ENCODE results near the gene ERICH6B. TPM values are rescaled to one million over a fixed set of nuclear protein-coding genes. Genes with fewer than 3 reads are reported as not detected.
"Not testable (repeated sequence)": the region's sequence is repeated elsewhere in the genome, so short reads cannot be mapped to it uniquely, and the experiment has no call there.

ERICH6B gene
- not detected in 2 replicates for polyA plus RNA-seq (2014; cell fraction: cytosol; rRNA removed)
- 0.12 TPM in 1 of 2 replicates, not detected in the other for polyA plus RNA-seq (2014; cell fraction: nucleus; rRNA removed)

DNA sequence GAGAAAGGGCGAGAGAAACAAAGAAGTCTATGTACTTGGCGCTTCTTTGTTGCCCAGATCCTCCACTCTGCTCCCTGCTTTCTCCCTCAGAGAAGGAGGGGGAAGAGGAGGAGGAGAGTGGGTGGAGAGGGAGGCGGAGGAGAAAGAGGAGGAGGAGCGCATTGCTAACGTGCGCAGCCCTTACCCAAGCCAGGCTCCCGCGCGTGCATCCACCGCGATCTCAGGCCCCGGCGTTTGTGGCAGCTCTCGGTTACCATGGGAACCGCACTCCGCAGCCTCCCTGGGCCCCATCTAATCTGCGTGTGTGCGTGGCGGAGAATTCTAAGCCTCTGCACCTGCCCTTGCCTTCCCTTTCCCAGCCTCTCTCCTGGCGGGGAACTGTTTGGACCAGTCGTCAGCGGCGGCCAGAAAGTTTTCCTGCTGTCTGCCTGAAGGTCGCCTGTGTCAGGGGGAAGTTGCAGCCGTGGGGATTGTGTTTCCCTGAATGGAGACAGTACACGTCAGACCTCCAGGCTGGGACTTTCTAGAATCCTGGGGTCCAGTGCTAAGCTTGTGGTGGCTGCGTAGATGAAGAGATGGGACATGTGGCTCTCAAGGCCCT, at the start of gene ERICH6B:
TSS of gene ERICH6B (minus strand) at position 239 of the 601 bp plus-strand sequence. CDS start 18,734 bp downstream, outside the sequence.
- peak; percentile 95 for DNase-seq (ENCODE audit: low spot score)

- not testable (repeated sequence) for DNase-seq (ENCODE audit: low spot score)
These were observed 47.4 kb upstream of the ERICH6B start for GRCh38 chr13:45662903-45663302.

DNA sequence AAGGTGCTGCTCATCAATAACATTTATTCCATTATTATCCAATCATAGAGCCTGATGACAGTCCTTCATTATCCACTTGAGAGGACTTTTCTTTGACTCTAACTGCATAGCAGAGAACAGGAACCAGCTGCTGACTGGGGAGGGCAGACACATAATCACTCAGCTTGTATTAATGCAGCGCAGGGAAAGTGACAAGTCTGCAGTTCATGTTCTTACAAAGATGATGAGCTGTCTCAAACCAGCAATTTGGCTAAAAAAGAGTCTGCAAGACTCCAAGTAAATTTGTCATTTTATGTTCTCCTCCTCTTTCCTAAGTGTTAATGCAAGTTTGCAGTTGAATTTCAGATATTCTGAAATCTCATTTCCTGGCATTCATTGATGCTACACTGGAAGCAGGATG, 46.6 kb upstream of the ERICH6B start:
- no peak for DNase-seq (ENCODE audit: low spot score)

DNA sequence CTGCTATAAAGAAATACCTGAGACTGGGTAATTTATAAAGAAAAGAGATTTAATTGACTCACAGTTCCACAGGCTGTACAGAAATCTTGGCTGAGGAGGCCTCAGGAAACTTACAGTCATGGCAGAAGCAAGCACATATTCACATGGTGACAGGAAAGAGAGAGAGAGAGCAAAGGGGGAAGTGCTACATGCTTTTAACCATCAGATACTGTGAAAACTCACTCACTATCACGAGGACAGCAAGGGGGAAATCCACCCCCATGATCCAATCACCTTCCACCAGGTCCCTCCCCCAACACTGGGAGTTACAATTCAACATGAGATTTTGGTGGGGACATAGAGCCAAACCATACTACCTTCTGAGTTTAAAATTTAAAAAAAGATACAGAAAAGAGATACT, 44.9 kb upstream of the ERICH6B start:
- DNase-seq (ENCODE audit: low spot score), result not testable (repeated sequence)

DNA sequence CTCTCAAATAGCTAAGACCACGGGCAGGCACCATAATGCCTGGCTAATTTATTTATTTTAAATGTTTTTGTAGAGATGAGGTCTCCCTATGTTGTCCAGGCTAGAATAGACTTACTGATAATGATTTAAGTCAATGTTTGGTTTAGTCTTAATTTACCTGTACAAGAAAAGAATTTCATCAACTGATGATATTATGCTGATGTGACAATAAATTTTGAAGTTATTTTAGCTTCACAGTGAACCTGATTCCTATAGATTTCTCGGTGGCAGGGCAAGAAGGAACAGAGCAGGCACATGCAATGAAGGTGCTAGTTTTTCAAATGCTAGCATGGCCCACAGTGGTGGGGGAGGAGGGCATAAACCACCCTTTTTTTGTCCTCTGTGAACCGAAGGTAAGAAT, 44.0 kb upstream of the ERICH6B start:
- no peak for DNase-seq (ENCODE audit: low spot score)

- no peak for DNase-seq (ENCODE audit: low spot score)
These were observed 43.2 kb upstream of the ERICH6B start for GRCh38 chr13:45658586-45659235.

GRCh38 chr13:45654633-45655349, 39.3 kb upstream of the ERICH6B start:
- no peak for DNase-seq (ENCODE audit: low spot score)

GRCh38 chr13:45645263-45645662, 29.7 kb upstream of the ERICH6B start:
- DNase-seq (ENCODE audit: low spot score), result not testable (repeated sequence)

DNA sequence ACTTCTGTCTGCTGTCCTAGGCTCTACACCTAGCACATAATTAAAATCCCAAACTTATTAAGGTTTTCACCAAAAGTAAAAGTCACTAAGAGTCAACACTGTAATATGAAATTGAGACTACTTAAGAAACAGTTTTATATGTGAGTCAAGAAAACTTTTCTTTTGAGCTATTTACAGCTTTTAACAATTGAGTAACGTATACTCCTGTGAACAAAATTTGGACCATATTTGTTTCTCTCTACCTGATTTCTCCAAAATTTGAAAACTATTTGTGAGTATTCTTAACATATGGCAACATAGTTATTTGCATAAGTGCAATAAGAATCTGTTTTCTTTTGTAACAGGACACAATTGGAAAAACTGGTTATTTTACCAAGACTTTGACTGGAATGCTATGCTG, 26.6 kb upstream of the ERICH6B start:
- not testable (repeated sequence) for DNase-seq (ENCODE audit: low spot score)

DNA sequence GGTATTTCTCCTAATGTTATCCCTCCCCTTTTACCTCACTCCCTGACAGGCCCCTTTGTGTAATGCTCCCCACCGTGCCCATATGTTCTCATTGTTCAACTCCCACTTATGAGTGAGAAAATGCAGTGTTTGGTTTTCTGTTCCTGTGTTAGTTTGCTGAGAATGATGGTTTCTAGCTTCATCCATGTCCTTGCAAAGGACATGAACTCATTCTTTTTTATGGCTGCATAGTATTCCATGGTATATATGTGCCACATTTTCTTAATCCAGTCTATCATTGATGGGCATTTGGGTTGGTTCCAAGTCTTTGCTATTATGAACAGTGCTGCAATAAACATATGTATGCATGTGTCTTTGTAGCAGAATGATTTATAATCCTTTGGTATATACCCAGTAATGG, 19.8 kb upstream of the ERICH6B start:
- DNase-seq (ENCODE audit: low spot score), result not testable (repeated sequence)

GRCh38 chr13:45630791-45631190, 15.3 kb upstream of the ERICH6B start:
- no peak for DNase-seq (ENCODE audit: low spot score)

GRCh38 chr13:45629940-45630339, 14.4 kb upstream of the ERICH6B start:
- DNase-seq (ENCODE audit: low spot score), result no peak

- no peak for DNase-seq (ENCODE audit: low spot score)
These were observed 12.6 kb upstream of the ERICH6B start for GRCh38 chr13:45628094-45628493.

GRCh38 chr13:45627656-45628055, 12.1 kb upstream of the ERICH6B start:
- no peak for DNase-seq (ENCODE audit: low spot score)

- peak; percentile 68 for DNase-seq (ENCODE audit: low spot score)
These were observed 11.3 kb upstream of the ERICH6B start for GRCh38 chr13:45626731-45627374.

- peak; percentile 44 for DNase-seq (ENCODE audit: low spot score)
These were observed 8.1 kb upstream of the ERICH6B start for GRCh38 chr13:45623516-45624090.

- no peak for DNase-seq (ENCODE audit: low spot score)
These were observed 6.4 kb upstream of the ERICH6B start for GRCh38 chr13:45621950-45622349.

DNA sequence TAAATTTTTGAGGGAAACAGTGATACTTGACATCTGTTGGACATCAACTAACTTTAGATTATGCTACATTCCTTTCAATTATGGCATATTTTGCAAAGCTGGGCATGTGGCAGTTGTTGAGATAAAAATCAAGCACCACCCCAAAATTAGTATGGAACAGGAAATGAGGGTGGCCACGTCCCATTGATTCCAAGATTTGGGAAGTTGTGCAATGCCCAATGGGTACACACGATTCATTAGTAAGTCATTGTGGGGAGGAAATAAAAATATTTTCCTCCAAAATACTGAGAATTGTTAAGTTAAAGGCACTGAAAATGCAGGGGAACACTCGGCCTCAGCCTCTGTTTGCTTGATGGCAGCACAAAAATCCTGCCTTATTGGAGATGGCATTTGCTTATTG, 7.6 kb downstream of the ERICH6B start:
- DNase-seq (ENCODE audit: low spot score), result no peak

DNA sequence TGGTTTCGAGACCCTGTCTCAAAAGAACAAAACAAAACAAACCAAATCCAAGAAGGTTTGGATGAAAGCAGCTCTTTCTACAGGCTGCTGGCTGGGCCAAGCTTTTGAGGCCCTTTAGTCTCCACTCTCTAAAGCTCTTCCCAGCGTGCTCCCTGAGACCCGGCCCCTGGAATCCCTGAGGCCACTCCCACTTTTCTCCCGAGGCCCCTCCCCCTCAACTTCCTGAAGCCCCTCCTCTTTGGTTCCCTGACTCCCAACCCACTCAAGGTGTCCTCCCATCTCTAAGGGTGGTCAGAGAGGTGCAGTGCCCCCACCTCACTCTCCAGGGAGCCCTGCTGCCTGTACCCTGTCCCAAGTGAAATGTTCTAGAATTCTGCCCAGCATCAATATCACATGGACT, 10.6 kb downstream of the ERICH6B start:
- DNase-seq (ENCODE audit: low spot score), result no peak

DNA sequence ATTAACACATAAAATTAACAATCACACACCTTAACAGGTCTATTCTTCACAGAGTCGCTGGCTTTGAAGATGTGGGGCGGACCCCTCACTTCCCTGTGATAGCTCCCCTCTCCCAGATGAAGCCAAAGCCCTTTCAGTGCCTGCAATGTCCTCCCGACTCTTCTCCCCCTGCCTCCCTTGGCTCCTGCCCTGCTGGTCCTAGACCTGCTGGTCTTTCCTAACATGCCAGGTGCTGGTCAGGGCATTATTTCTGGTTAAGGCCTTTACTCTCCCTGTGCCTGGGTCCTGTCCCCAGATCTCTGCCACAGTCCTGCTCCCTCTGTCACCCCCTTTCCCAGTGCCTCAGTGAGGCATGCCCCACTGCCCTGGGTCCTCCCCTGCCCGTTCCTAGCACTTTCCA, 12.2 kb downstream of the ERICH6B start:
- no peak for DNase-seq (ENCODE audit: low spot score)

Measured in SK-N-DZ (cell line).